Stimulated activated CD4-positive, alpha-beta T cell treated with anti-CD3 and anti-CD28 coated beads, Interleukin-12 subunit alpha, Interleukin-12 subunit beta, amount 100 ng/mL, for 48 hours (primary cell): ENCODE measurements around the gene HGFAC.

ENCODE experiments used
- DNase-seq, 3 donors: peaks; one replicate each; pipeline ENCODE4 v3.0.0-alpha.2; 2020; ENCODE audit warnings: low read depth in 2 of 3, low spot score in 1 of 3

Gene HGFAC

GRCh38 chr4:3472411-3473141, 30.8 kb downstream of the HGFAC start:
- DNase-seq, result no peak

- no peak for DNase-seq
Measured at GRCh38 chr4:3473181-3473950, 31.6 kb downstream of the HGFAC start.

- DNase-seq, result no peak
Measured at GRCh38 chr4:3473996-3474765, 32.4 kb downstream of the HGFAC start.

GRCh38 chr4:3475041-3475712, 33.4 kb downstream of the HGFAC start:
- DNase-seq, result no peak

GRCh38 chr4:3475713-3476260, 34.0 kb downstream of the HGFAC start:
- no peak for DNase-seq

GRCh38 chr4:3476341-3476747, 34.6 kb downstream of the HGFAC start:
- DNase-seq, result no peak

GRCh38 chr4:3476936-3477749, 35.4 kb downstream of the HGFAC start:
- DNase-seq, result no peak

- no peak for DNase-seq
Measured at GRCh38 chr4:3477750-3478430, 36.1 kb downstream of the HGFAC start.

GRCh38 chr4:3478446-3479357, 36.9 kb downstream of the HGFAC start:
- no peak for DNase-seq

- DNase-seq, result no peak
Measured at GRCh38 chr4:3479358-3480101, 37.8 kb downstream of the HGFAC start.

GRCh38 chr4:3480528-3481112, 38.9 kb downstream of the HGFAC start:
- DNase-seq, result peak; percentile 62 to 85 (median 66)

GRCh38 chr4:3481113-3481531, 39.4 kb downstream of the HGFAC start:
- DNase-seq, result no peak

GRCh38 chr4:3481783-3482393, 40.1 kb downstream of the HGFAC start:
- no peak for DNase-seq

- DNase-seq, result no peak
Measured at GRCh38 chr4:3482707-3483106, 40.9 kb downstream of the HGFAC start.

- no peak for DNase-seq
Measured at GRCh38 chr4:3483471-3483921, 41.7 kb downstream of the HGFAC start.

- DNase-seq, result no peak
Measured at GRCh38 chr4:3484057-3484973, 42.5 kb downstream of the HGFAC start.
